Activated B cell treated with CpG ODN at 0.5 μM for 24 hours (primary cell): ENCODE results near the gene PARVA. TPM values are rescaled to one million over a fixed set of nuclear protein-coding genes. Genes with fewer than 3 reads are reported as not detected.

Source experiments
- ATAC-seq: fragments of 200-7000 bp; cut with Tn5 transposase; one replicate; pipeline ENCODE4 v1.10.0; 2021; ENCODE audit warnings: low read depth, mild to moderate bottlenecking, moderate library complexity
- CTCF ChIA-PET: fragments of 350-600 bp; sonication (Branson Sonifier 250); formaldehyde crosslinking; loops from one replicate; lab custom pipeline; 2021; ENCODE audit warnings: antibody characterized with exemption; lab: Charles Lee
- POLR2A ChIA-PET: fragments of 350-600 bp; sonication (Branson Sonifier 250); formaldehyde crosslinking; loops from one replicate; lab custom pipeline; 2021; ENCODE audit warnings: antibody characterized with exemption; lab: Charles Lee
- DNase-seq: peaks from one replicate; pipeline ENCODE4 v3.0.0; 2022
- H3K27ac Mint-ChIP-seq: one replicate; pipeline ENCODE4 v1.8.0; 2020; ENCODE audit warnings: mixed read lengths
- H3K27me3 Mint-ChIP-seq: one replicate; pipeline ENCODE4 v1.8.0; 2021; ENCODE audit warnings: mixed read lengths
- H3K36me3 Mint-ChIP-seq: one replicate; pipeline ENCODE4 v1.8.0; 2021; ENCODE audit warnings: low read depth, mixed read lengths
- H3K4me1 Mint-ChIP-seq: one replicate; pipeline ENCODE4 v1.8.0; 2021; ENCODE audit warnings: mixed read lengths
- H3K4me3 Mint-ChIP-seq: one replicate; pipeline ENCODE4 v1.8.0; 2020; ENCODE audit warnings: mild to moderate bottlenecking, mixed read lengths
- H3K9me3 Mint-ChIP-seq: one replicate; pipeline ENCODE4 v1.8.0; 2020; ENCODE audit warnings: mixed read lengths
- CTCF ChIP-seq: fragments of 200-600 bp; IDR thresholded peaks from one replicate; pipeline ENCODE4 v1.8.0; 2022; ENCODE audit warnings: antibody characterized with exemption, mild to moderate bottlenecking
- intact Hi-C: fragments of 100-400 bp; cut with micrococcal nuclease; formaldehyde crosslinking; loops from one replicate; pipeline ENCODE4 v1.15.1; 2024
- total RNA-seq: library from RNA; stranded (reverse); gene quantifications from 2 replicates; pipeline ENCODE4 v1.2.3, GENCODE V29; 2022

The PARVA gene
- total RNA-seq, 1 donor from 2014 or later: not detected

- no peak for TF ChIP-seq CTCF
- no peaks in the 10 kb centered on the region for H3K36me3 Mint-ChIP-seq
- peaks cover 15% of the 10 kb centered on the region for H3K27me3 Mint-ChIP-seq
- DNase-seq (no peak), ATAC-seq (no peak)
- intact Hi-C loops: loop anchor here (5.0 kb wide), 1 partner anchor 924 kb away; no protein-coding TSS in a partner anchor
- H3K9me3 Mint-ChIP-seq: no peaks in the 10 kb centered on the region
- POLR2A ChIA-PET: no interaction called here
- H3K4me1 Mint-ChIP-seq: no peaks in the 10 kb centered on the region
- no peak overlapping the region for H3K4me3 Mint-ChIP-seq
- CTCF ChIA-PET: no interaction called here
- no peak overlapping the region for H3K27ac Mint-ChIP-seq
These were observed 36.0 kb downstream of the PARVA start for GRCh38 chr11:12413141-12414052.

- TF ChIP-seq CTCF: no peak
- no peaks in the 10 kb centered on the region for H3K36me3 Mint-ChIP-seq
- no peak for DNase-seq
- H3K4me1 Mint-ChIP-seq: no peaks in the 10 kb centered on the region
- POLR2A ChIA-PET: no interaction called here
- intact Hi-C loops: loop anchor here (5.0 kb wide), 1 partner anchor 923 kb away; no protein-coding TSS in a partner anchor
- H3K27ac Mint-ChIP-seq: no peak overlapping the region
- peaks cover 12% of the 10 kb centered on the region for H3K27me3 Mint-ChIP-seq
- no peak overlapping the region for H3K4me3 Mint-ChIP-seq
- no peak for ATAC-seq
- H3K9me3 Mint-ChIP-seq: no peaks in the 10 kb centered on the region
- CTCF ChIA-PET: no interaction called here
These were observed 37.2 kb downstream of the PARVA start for GRCh38 chr11:12414611-12415010.

GRCh38 chr11:12415342-12415966 lies 38.1 kb downstream of the PARVA start:
- no peak for TF ChIP-seq CTCF
- ATAC-seq (no peak), DNase-seq (no peak)
- intact Hi-C loops: no loop called here
- Mint-ChIP-seq H3K9me3 (no peaks in the 10 kb centered on the region), H3K4me1 (no peaks in the 10 kb centered on the region), H3K4me3 (no peak overlapping the region), H3K27me3 (peaks cover 9% of the 10 kb centered on the region), H3K27ac (no peak overlapping the region), H3K36me3 (no peaks in the 10 kb centered on the region)
- ChIA-PET CTCF (no interaction called here), POLR2A (no interaction called here)

- no peak for TF ChIP-seq CTCF
- ChIA-PET CTCF (no interaction called here), POLR2A (no interaction called here)
- Mint-ChIP-seq H3K36me3 (no peaks in the 10 kb centered on the region), H3K9me3 (no peaks in the 10 kb centered on the region), H3K4me3 (no peak overlapping the region), H3K27me3 (peaks cover 6% of the 10 kb centered on the region), H3K4me1 (no peaks in the 10 kb centered on the region), H3K27ac (no peak overlapping the region)
- DNase-seq (no peak), ATAC-seq (no peak)
- intact Hi-C loops: no loop called here
These were observed 39.2 kb downstream of the PARVA start for GRCh38 chr11:12416552-12416951.
